HG02642 (cell line): Measurements from ENCODE around the gene GIT1.

Experiments used
- ATAC-seq: cut with Tn5 transposase; IDR thresholded peaks from one replicate; pipeline ENCODE4 v1.9.1; 2021; ENCODE audit warnings: mild to moderate bottlenecking; ENCODE audit not compliant: unreplicated experiment, poor library complexity

Gene GIT1

GRCh38 chr17:29546830-29547229, 42.6 kb downstream of the GIT1 start:
- ATAC-seq: no peak

DNA sequence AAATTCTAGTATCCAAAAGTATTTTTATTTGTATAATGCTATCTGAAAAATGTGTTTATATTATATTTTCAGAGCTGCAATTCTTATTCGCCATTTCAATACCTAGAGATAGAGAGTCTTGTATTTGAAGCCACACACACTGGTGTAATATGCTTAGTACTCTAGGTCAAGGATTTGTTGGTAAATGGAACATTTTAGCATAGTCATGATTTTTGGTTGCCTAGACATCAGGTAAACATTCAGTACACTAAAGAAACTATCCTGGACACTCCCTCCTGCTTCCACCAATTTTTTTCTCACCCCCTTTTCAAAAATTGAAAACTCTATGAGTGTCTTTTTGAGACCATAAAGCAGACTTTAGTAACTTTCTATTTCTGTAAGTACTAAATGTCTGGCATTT, 43.4 kb downstream of the GIT1 start:
- no peak for ATAC-seq

DNA sequence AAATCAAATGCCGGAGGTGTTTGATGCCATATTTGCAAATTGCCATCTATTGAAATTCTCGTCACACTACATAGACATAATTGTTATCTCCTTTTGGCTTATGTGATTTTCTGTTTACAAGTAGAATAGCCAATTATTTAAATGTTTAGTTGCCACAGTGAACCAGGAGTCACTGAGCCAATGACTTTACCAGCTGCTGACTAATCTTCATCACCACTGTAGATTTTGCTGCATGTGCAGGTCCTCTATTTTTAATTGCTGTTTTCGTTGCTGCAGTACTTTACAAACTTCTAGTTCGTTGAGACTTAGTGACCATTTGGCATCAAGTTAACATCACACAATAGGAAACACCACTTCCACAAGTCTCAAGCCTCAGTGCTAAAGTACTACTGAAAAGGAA, 45.4 kb downstream of the GIT1 start:
- no peak for ATAC-seq

GRCh38 chr17:29533976-29534375, 55.5 kb downstream of the GIT1 start:
- ATAC-seq: no peak

DNA sequence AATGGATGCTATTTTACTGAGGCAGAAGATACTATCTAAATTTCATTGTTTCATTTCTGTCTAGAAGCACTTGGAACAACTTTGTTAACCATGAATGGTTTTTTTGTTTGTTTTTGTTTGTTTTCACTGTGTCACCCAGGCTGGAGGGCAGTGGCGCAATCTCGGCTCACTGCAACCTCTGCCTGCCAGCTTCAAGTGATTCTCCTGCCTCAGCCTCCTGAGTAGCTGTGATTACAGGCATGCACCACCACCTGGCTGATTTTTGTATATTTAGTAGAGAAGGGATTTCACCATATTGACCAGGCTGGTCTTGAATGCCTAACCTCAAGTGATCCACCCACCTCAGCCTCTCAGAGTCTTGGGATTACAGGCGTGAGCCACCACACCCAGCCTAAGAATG, 63.1 kb downstream of the GIT1 start:
- no peak for ATAC-seq

GRCh38 chr17:29524692-29525091, 64.8 kb downstream of the GIT1 start:
- no peak for ATAC-seq
